NCI-H345 (cell line): ENCODE results near the gene ADGRG6.
"Not testable (repeated sequence)": the region's sequence is repeated elsewhere in the genome, so short reads cannot be mapped to it uniquely, and the experiment has no call there.

ENCODE experiments used
- DNase-seq: peaks from one replicate; lab custom pipeline; 2025; lab: John Stamatoyannopoulos, UW

Gene ADGRG6

DNA sequence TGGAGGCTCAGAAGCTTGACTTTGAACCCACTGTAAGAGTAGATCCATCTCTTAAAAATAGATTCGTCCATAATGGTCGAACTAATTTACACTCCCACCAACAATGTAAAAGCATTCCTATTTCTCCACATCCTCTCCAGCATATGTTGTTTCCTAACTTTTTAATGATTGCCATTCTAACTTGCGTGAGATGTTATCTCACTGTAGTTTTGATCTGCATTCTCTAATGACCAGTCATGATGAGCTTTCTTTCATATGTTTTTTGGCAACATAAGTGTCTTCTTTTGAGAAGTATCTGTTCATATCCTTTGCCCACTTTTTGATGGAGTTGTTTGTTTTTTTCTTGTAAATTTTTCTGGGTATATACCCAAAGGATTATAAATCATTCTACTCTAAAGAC lies 44.4 kb downstream of the ADGRG6 start:
- DNase-seq, result not testable (repeated sequence)

DNA sequence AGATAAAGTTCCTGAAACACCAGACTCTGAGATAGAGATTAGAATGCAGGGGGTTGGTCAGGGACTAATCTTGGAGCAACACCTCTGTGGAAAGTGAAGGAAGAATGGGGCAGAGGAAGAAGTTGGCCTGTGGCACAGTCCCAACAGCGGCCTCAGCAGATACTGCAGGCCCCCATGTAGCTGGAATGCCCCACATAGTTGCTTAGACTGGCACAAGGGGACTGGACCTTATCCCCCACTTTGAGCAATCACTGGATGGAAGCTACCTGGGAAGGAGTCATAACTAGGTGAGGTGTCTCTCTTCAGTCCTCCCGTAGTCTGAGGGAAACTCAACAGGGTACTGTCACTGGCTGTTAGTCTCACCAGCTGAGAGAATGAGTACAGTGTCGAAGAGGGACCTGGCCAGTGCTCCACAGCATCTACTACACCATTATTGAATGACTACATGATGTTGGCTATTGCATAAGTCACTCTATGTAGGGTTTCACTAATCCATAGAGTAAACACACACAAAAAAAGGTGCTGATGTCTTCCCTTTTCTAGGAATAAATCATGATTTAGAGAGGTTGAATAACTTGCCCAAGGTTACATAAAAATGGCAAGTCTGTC lies 47.5 kb downstream of the ADGRG6 start:
- no peak for DNase-seq

DNA sequence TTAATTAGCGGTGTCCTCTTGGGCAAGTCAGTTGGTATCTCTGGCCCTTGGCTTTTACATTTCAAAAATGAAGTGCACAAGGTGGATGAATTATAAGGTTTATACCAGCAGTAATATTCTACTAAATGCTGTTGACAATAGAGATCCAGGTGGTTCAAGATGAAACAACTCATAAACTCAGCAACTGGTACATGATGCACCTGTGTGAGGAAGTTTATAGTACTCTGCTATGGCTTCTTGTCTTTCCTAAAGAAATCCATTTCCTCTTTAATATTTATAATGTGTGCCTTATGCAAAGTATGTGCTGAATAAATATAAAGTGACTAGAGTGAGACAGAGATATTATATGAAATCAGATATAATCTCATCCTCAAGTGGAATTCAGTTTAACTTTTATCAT lies 48.5 kb downstream of the ADGRG6 start:
- DNase-seq, result no peak

DNA sequence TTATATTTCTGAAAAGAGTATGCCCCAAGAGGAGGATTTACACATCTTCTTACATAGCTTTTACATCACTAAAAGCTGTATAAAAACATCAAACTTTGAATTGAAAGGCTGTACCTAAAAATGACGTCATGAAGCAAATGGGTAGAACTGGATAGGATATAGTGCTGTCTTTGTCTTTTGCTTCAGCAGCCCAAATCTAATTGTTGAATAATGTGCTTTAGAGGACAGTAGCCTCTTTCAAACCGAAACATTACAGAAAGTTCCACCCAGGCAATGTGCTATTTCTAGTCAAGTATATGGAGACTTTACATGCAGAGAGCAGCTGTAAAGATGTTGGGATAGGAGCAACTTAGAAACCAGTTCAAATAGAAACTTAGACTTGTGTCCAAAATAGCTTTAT lies 51.9 kb downstream of the ADGRG6 start:
- DNase-seq, result no peak

DNA sequence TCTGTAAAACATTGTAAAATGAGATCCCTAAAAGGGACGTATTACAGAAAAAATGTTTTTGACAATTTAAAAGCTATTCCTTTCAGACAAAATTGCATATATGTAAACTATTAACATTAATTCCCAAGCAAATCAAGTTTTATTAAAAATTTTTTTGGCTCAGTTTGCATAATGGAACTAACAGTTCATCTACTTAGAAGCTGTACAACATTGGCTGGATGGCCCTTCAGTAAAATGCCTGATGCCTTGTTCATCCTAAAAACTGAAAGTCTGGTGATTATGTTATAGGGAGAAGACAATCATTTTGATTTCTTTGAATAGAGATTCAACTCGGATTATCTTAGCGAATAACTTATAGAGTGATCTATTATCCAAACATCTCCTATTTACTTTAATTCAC lies 52.8 kb downstream of the ADGRG6 start:
- no peak for DNase-seq

DNA sequence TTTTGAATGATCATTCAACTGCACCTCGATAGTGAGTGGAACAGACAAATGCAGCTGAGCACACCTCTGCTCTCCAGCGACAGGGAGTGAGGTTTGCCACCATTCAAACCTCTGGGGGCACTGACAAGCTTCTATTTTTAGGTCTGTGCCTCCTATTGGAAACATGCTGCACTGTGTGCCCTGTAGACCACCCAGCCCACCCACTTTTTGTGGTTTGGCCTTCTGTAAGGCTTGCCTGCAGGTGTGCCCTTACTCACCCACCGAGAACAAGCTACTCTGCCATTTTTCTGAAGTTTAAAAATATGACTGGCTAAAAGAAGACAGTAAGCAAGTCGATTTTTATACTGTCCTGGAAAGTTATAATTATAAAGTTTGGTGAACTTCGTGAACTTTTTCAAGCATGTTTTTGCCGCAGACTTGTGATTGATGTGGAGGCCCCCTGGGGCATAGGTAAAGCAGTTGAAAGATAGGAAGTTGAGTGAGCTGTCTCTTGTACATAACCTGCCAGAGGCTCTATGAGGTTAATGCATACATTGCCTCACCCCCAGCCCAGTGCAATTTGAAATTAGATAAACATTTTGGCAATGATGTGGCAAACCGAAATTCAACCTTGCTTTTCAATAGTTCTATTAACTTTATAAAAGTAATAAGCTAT lies 53.8 kb downstream of the ADGRG6 start:
- DNase-seq, result no peak

DNA sequence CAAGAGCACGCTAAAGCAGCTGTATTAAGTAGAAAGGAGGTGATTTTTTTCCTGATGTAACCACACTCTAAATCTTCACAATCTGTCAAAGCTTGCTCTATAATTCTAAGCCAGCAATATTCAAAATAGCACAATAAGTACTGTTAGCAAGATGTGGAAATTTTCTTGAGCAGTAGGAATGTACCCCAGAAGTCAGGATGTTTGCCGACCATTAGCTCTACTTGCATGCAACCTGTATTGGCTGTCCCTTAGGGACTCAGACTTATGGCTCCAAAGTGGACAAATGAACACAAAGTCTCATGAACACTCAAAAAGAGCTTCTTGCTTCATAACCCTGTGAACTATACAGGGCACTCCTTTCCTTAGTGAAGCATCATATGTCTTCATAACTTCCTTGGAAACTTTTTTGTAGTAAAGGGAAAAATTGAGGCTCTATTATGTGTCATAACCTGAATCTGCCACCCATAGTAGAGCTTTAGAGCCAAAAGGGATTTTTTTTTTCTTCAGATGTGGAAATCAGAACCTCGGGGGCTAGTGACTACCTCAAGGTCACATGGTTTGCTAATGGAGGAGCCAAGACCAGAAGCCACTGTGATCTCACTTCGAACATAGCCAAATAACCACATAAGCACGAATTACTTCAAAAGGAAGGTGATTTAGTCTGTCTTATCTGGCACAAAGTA lies 54.5 kb downstream of the ADGRG6 start:
- DNase-seq, result no peak

DNA sequence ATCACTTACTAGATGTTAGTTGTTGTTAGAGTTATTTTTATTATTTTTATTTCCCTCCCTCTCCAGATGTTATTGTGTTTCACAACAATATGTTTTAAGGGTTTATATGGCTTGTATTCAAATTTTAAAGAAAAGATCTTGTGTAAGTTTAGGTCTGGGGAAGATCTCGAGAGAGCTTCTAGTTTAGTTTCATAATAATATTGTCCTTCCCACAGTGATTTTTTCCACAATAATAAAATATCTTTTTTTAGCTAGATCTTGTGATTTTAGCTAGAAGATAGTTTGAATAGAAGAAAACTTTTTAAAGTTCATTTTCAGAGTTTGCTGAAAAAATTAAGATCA lies 55.0 kb downstream of the ADGRG6 start:
- no peak for DNase-seq

DNA sequence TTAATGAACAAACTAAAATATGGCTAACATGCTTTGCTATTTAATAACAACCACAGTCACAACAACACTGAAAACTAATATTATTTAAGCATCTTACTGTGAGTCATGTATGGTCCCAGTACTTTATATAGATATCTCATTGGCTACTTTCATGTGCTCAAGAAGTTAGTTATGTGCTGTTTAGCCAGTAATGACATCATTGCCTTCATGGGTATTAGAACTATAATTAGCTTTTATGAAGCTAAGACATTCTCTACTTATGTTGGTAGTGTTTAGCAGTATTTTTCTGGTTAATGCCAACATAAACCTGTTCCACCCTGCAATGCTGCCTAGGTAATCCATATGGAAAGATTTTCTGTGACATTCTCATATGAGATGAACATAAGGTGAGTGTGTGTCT lies 56.1 kb downstream of the ADGRG6 start:
- DNase-seq, result no peak

DNA sequence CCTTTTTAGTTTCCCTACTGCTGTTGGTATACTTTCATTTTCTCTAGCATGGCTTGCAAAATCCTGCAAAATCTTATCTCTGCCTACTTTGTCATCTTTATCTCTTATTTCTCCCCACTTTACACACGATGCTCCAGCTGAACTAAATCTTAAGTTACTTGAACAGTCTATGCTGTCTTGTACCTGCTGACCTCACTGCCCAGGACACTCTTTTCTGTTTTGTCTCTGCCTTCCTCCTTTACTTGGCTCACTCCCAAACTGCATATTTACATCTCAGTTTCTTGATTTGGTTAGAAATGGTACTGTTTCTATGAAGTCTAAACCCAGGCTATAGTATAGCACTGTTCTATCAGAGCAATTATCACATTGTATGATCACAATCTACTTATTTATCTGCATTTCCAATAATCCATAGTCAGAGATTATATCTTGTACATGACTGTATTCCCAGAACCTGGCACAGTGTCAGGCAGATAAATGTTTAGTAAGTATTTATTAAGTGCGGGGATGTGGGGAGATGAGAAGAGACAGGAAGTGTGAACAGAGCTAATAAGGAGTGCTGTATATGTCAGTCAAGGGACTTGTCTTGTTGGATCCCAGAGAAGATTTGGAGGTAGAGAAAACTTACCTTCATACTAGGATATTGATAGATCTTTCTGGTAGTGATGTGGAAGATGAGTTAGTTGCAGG lies 57.6 kb downstream of the ADGRG6 start:
- DNase-seq, result no peak

DNA sequence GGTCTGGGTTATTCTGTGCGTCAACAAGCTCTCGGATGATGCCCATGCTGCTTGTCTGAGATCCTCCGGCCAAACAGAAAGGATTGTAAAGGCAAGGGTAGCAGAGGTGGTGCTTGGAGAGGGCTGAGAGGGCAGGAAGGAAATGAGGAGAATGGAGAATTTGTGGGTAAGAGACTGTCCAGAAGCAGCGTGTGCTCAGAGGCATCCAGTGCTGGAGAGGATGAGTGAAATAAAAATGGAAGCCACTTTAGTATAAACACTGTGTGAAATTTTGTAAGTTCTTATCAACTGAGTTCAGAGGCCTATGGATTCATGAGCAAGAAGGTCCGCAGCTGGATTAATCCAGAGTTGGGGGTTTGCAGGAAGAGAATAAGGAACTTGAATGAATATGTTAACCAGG lies 59.5 kb downstream of the ADGRG6 start:
- DNase-seq, result no peak

DNA sequence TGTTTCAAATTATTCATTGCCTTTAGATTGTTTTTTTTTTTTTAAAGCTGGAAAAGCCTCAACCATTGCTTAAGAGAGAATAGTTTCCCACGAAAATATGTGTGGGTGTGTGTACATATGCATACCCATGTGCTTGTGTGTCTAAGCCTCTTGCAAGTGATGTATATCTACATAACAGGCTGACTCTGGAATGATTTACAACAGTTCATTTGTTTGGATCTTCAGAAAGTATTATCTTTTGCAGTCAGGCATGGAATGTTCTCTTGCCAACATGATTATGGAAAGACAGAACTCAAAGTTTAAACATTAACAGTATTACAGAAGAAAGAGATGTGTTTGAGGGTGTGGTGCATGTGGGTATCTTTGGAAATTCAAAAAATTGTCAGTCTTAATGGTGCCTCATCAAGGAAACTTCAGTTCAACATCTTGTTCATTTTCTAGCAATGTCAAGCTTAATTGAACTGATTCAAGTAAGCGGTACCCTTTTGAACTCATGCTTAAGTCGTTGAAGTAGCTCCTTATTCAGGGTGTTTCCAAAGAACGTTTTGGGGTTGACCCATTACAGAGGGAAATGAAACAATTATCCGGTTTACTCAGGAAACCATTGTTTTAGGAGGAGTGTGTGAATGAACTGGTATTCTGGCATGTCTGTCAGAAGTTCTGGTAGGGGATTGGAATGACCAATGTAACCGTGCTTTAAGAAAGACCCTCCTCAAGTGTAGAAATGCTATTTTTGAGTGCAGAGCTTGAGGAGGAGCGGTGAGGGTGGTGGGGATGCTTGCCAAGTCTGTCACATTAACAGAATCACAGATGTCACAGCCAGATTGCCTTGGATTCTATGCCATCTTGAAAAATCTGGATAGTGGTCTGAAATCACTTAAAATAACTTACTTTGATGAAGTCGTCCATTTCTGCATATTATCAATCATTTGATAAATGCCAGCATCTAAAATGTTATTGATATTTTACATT lies 60.3 kb downstream of the ADGRG6 start:
- no peak for DNase-seq

DNA sequence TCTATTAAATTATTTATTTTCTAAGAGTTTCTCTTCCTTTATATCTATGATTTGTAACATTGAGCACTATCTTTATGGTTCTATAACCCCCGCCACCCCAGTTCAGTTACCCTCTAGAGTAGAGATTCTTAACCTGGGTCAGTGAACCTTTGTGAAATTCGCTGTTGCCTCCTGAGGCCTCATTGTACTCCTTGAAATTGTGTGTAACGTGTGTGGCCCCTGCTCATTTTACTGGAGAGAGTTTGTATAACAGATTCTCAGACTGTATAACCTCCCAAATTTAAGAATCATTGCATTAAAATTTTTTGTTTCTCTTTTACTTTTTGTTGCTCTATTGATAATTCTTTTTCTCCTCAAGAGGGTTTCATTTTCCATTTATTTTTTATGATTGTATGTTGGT lies 65.3 kb downstream of the ADGRG6 start:
- no peak for DNase-seq

DNA sequence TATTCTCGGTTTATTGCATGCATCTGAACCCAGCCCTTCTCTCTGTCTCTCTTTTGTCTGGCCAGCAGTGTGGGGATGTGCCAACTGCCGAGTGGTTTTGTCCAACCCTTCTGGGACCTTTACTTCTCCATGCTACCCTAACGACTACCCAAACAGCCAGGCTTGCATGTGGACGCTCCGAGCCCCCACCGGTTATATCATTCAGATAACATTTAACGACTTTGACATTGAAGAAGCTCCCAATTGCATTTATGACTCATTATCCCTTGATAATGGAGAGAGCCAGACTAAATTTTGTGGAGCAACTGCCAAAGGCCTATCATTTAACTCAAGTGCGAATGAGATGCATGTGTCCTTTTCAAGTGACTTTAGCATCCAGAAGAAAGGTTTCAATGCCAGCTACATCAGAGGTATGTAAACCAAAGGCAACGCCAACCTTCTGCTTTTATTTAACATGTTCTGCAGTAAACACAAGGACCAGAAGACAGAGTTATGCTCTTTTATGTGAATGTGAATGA lies 65.8 kb downstream of the ADGRG6 start:
- no peak for DNase-seq

DNA sequence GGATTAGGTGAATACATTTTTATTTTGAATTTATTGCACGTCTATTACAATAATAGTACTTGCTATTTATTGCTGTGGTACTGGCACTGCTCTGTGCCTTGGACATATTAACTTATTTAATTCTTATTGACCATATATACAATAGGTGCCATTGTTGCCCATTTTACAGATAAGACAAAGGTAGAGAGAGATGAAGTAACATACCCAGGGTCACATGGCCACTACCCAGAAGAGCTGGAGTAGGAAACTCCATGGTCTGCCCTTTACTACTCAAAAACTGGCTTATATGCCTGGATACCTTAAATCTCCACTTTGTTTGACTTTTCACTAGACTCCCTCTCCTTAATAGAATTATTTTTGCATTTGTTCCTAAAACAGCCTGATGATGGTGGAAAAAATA lies 67.5 kb downstream of the ADGRG6 start:
- DNase-seq, result no peak

DNA sequence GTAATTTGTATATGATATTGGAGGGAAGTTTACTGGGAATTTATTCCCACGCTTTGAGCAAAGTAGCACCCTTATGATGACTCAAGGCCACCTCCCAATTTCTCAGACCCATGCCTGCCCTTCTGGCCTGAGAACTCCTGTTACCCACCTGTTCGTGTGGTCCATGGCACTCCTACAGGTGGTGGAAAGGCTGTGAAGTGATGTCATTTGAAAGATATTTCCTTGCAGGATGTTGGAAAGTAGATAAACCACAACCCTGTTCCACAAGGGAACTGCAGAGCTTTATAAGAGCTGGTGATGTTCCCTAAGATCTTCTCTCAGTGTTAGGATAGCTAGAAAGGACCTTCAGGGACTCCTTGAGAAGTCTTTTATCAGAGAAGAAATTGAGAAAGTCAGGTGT lies 70.5 kb downstream of the ADGRG6 start:
- no peak for DNase-seq

DNA sequence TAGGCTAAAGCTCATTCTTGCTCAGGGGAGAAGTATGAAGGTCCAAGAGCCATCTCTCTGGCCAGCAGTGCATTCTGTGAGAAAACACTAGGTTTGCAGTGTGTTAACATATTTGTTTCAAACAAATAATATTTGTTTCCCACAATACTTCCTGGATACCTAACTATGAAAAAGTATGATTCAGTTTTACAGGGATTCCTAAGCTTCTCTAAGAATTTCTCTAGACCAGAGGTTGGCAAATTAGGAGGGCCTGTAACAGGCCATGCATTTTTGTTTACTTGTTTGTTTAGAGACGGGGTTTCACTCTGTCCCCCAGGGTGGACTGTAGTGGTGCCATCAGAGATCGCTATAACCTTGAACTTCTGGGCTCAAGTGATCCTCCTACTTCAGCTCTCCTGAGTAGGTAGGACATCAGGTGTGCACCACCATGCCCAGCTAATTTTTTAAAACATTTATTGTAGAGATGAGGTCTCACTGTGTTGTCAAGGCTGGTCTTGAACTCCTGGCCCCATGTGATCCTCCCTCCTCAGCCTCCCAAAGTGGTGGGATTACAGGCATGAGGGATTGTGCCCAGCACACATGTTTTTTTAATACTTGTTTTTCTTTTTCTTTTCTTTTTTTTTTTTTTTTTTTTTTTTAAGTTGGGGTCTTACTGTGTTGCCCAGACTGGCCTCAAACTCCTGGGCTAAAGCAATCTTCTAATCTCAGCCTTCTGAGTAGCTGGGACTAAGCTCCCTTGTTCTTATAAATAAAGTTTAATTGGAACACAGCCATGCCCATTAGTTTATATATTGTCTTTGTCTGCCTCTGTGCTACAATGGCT lies 71.7 kb downstream of the ADGRG6 start:
- DNase-seq, result no peak

DNA sequence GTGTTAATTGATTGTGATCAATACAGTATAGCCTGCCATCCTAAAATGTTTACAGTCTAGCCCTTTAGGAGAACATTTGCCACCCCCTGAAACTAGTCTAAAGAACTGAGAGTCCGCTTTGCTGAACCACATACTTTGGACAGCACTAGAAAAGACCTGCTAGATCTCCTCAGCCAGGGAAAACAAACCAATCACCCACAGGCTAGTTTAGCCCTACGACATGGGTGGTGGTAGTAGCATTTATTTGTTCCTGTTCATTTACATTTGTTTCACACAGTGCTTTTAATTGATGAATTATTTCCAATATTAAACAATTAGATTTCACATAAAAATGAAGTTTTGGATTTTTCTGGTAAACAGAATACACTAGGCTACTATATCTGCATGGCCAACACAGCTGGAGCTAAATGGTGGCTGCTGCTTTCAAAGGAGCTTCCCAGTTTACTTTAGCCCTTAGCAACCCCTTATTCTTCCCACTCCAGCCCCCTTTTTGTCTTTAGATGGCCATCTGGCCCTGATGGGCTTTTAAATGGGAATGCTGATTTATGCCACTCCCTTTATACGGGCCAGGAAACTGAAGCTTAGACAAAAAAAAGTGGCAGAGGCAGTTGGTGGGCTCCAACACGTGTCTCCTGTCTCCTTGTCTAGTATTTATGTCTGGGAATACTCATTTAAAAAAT lies 72.4 kb downstream of the ADGRG6 start:
- DNase-seq, result no peak

DNA sequence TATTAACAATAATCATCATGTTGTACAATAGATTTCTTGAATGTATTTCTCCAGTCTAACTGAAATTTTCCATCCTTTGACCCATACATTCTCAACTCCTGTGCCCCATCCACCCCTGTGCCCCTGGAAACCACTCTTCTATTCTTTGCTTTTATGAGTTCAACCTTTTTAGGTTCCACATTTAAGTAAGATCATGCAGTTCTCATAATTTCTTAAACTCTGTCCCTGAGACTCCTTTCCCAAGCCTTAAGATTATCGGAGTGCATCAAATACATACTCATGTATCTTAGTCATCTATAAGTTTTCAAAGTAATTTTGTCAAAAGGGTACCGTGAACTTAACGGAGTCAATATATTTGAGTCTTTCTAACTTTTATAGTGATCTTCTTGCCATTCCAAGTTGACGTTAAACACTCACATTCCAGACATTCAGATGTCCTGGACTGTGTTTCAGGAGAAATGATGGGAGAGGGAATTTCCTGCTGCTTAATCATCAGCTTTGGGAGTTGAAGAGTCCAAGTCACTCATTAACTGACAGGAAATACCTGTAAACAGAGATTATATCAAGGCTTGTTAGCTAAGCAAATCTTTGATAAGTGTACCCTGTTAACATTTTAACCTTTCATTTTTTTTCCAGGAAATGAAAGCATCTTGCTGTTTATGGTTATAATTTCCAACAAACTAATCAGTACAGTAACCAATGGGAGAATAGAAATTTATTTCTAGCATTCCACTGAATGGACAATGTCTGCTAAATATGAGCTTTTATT lies 73.3 kb downstream of the ADGRG6 start:
- DNase-seq, result no peak

DNA sequence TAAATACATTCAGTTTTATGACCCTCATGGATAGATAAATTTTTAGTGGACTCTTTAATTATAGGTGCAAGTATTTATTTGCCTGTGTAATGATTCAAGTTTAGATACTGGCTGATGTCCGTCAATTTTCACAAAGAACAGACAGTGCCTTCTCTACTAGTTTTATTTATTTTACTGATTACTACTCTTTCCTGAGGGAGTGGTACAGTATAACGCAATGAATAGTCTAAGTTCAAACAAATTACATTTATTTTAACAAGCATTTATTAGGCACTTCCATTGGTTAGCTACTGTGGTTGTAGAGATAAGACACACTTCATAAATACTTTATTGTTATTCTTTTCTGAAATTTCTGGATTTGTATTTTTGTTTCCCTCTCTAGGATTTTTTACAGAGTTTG lies 74.3 kb downstream of the ADGRG6 start:
- no peak for DNase-seq
